Measurements from ENCODE around the gene ACOX3.
A peak's percentile ranks its signal among the peaks of the same experiment; 100 is the strongest.
"Not testable (repeated sequence)": the region's sequence is repeated elsewhere in the genome, so short reads cannot be mapped to it uniquely, and the experiment has no call there.

The ACOX3 gene

DNA sequence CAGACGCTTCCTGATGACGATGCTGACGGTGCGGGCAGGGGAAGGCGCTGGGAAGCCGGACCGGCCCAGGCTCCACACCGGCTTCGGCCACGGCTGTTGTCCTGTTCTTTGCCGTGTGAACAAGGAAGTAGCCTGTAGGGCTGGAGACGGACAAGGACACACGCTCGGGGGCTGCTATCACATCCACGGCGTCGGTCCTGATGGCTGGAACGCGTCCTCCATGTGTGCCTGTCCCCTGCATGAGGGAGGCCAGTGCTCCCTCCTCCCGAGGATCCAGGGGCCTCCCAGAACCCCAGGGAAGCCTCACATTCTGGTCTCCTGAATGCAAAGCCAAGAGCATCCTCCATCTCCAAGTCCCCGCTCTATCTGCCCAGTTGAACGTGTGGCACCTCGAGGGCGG is 53.8 kb downstream of the ACOX3 start:
- DNase-seq (ENCODE audit: low read depth): no peak

- DNase-seq (ENCODE audit: low read depth): not testable (repeated sequence)
Measured at GRCh38 chr4:8386131-8386530, 54.4 kb downstream of the ACOX3 start.

DNA sequence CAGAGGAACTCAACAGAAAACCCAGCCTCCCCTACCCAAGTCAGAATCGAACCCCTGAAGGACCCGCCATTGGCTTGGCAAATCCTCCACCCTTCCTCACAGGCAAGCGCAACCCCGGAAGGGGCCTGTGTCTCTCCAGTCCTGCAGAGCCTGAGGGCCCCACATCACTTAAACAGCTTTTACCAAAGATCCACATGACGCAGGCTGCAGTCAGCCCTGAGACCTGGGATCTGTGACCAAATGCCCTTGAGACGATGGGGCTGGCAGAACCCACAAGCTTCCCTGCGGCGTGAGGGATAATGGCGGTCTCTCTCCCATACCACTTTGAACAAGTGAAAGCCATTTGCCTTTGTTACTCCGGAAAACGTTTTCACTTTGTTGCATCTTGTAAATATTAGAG is 54.9 kb downstream of the ACOX3 start:
- no peak for DNase-seq (ENCODE audit: low read depth)

DNA sequence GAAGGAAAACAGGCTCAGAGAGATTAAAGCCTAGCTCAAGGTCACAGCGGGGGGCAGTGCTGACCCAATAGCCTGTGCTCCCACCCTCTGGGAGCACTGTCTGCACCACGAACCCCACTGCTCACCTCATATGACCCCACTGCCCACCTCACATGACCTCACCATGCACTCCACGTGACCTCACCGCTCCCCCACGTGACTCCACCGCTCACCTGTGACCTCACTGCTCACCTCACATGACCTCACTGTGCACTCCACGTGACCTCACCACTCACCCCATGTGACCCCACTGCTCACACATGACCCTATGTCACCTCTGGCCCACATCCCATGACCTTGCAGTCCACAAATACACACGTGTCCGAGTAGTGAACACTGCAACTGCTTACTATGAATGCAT is 55.4 kb downstream of the ACOX3 start:
- no peak for DNase-seq (ENCODE audit: low read depth)

DNA sequence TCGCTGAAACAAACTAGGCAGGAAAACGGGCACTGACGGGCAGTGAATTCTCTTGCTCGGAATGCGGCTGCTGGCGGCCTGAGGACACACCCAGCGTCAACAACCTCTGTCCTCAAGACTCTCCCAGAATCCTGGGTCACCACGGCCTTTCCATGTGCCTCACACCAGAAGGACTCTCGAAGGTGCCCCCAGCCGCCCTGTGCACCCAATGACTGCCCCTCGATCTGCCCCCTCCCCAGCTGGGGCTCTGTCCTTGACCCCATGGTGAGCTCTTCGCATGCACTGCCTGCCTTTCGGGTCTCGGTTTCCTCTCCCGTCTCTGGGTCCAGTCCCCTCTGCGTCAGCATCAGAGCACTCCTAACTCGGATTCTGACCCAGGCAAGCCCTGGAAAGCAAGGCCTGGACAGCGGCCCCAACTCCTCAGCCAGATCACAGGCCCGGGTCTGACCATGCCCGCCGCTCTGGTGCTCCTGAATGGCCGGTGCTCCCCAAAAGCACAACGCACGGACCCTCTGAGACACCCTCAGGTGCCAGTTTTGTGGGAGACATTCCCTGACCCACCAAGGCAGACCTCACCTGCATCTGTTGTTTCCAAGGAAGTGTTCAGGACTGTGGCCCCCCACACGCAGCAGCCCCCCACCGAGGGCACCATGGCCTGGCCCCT is 56.0 kb downstream of the ACOX3 start:
- DNase-seq (ENCODE audit: low read depth): no peak

DNA sequence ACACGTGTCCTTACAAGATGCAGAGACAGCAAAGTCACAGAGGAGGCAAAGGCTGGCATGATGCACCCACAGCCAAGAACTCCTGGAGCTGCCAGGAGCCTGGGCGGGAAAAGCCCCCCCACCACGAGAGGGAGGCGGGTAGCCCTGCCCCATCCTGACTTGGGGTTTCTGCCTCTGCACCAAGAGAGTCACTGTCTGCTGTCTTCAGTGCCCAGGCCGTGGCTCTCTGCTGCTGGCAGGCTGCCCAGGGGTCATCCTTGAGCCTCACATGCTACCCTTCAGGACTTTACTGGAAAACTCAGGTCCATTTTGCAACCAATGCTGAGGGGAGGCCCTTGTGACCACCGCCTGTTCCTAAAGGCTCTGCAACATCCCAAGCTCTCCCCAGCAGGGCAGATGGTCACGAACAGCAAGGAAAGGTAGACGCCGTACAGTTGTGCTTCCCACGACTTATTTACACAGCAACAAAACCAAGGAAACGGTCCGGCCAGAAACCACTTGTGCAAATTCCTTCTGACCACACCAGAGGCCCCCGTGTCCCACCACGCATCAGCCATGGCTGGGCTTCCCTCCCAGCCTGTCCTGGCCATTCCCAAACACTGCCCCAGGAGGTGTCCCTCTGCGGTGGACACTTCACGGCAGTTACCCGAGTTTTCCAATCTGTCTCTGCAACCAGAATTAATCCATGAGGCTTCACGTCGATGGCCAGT is 56.9 kb downstream of the ACOX3 start:
- DNase-seq (ENCODE audit: low read depth): peak; percentile 18

DNA sequence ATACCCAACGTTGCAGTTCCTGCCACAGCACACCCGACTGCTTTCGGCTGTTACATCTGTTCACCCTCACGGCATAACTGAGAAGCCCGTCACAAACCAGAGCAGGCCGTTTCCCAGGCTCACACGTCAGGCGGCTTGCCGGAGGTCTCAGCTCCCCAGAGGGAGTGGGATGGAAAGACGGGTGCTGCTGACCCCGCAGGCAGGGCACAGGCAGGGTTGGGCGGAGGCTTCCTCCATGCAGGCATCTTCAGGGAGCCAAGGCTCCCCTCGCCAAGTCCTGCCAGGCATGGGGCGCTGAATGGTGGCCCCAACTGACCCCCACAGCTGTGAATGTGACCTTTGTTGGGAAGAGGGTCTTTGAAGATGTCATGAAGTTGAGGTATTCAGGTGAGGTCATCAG is 57.5 kb downstream of the ACOX3 start:
- no peak for DNase-seq (ENCODE audit: low read depth)

DNA sequence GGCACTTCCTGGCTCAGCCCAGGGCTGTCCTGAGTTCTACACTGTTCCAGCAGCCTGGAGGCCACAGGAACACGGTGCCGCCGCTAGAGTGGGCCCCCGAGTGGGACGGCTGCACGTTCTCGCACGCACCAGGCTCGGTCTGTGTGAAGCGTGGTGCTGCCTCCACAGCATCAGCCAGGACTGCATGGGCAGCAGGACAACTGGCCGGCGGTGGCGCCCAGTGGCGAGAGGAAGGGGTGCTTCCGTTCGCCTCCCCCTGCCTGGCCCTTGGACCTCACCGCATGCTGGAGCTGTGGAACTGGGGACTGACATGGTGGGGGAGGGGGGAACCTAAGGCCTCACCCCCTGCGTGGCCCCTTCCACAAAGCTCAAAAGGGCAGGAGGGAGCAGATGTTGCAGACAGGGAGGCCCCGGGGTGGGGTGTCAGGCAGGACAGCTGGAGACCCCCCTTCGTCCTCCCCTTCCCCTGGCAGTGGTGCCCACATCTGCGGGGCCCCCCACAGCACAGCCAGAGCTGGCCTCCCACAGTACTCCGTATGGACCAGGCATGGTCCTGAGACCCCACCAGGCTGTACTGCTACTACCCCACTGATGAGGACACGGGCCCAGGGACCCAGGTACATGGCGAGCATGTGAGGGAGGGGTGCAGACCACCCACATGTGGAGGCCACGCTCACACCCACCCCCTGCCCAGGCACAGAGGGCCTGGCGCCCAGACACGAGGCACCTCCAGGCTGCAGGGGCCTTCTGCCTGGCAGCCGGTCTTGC is 58.5 kb downstream of the ACOX3 start:
- DNase-seq (ENCODE audit: low read depth): no peak

- DNase-seq (ENCODE audit: low read depth): no peak
Measured at GRCh38 chr4:8380511-8381415, 59.8 kb downstream of the ACOX3 start.

- DNase-seq (ENCODE audit: low read depth): no peak
Measured at GRCh38 chr4:8379771-8380170, 60.8 kb downstream of the ACOX3 start.

DNA sequence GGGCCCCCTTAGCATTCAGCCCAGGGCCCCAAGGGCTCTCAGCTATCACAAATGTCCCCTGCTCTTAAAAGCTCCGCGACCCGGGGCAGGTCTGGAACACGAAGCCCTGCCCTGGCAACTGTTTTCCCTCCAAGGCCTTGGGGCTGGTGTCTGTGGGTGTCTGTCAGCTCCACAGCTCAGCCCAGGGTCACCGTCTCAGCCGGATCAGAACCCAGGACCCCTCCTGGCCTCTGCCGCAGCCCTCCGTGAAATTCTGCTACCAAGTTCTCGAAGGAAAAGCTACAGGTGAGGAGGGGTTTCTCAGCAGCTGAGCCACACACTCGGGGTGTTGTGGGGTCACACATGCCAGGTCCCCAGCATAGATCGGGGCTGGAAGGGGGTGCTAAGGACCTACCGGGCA is 61.2 kb downstream of the ACOX3 start:
- no peak for DNase-seq (ENCODE audit: low read depth)

DNA sequence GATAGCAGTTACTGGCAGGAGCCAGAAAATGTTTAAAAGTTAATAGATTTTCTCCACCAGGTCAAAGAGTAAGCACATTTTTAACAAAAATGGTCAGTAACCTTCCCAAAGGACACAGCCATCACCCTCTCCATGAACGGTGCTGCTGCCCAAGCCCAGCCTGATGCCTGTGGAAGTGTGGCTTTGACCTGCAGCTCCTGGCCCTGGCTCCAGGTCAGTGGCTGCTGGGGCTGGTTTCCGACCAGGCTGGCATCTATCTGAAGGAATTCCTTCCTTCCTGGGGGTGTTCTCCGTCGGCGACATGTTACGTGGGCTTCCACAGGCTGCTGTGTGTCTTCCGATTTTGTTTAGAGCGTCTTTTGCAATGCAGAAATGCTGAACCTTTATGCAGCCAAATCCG is 61.7 kb downstream of the ACOX3 start:
- DNase-seq (ENCODE audit: low read depth): no peak

- DNase-seq (ENCODE audit: low read depth): no peak
Measured at GRCh38 chr4:8378101-8378724, 62.3 kb downstream of the ACOX3 start.

- no peak for DNase-seq (ENCODE audit: low read depth)
Measured at GRCh38 chr4:8377103-8378075, 63.1 kb downstream of the ACOX3 start.

GRCh38 chr4:8376361-8377102 is 64.0 kb downstream of the ACOX3 start:
- DNase-seq (ENCODE audit: low read depth): no peak

DNA sequence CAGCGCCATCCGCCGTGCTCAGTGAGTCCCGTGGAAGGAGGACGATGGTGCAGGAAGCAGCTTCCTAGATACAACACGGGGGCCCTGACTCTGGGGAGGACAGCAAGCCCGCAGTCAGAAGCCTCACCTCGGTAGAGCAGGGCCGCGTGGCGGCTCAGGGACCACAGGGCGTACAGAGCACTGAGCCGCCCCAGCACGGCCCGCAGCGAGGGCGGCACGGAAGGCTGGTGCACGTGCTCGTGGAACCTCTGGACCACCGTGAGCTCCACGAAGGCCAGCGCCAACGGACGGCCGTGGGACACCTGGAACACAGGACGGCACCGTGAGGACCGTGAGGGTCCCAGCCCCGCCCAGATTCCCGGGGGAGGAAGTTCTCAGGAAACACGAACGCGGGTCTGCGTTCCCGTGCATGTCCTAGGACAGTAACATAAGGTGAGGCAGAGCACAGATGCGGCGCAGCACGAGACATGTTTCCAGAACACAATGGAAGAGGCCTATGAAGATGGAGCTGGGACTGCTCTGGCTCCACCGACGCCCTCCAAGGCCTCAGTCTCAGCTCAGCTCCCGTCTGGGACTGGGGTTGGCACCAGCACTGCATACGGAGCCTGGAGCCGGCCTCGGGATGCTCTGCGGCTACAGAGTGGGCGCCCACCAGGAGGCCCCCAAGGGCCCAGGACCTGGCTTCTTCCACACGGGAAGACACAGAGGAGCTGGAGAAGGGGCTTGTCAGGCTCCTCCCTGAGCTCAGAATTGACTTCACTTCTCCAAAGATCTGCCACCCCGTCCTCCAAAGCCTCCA is 65.5 kb downstream of the ACOX3 start:
- DNase-seq (ENCODE audit: low read depth): no peak

DNA sequence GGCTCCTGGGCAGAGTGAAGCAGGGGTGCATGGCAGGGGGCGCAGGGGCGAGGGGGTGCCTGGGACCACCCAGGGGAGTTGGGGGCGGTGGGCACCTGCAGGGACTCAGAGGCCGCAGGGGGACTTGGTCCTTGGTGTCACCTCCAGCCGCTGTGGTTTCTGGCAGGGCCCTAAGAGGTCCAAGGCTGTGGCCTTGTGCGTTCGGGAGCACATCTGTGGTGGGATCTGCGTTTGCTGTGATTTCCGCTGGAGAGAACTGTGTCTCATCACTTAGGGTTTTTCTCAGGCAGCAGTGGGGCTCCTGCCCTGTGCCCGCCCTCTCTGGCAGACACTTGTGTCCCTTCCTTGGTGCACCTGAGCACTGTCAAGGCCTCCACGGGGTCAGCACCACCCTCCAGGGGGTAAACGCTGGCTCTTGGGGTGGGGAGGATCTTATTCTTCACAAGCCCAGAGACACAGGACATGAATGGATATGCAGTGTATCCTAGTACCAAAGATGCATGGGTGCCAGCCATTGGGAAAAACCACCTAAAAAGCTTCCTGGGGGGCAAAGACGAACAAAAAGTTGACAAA is 66.5 kb downstream of the ACOX3 start:
- DNase-seq (ENCODE audit: low read depth): no peak

DNA sequence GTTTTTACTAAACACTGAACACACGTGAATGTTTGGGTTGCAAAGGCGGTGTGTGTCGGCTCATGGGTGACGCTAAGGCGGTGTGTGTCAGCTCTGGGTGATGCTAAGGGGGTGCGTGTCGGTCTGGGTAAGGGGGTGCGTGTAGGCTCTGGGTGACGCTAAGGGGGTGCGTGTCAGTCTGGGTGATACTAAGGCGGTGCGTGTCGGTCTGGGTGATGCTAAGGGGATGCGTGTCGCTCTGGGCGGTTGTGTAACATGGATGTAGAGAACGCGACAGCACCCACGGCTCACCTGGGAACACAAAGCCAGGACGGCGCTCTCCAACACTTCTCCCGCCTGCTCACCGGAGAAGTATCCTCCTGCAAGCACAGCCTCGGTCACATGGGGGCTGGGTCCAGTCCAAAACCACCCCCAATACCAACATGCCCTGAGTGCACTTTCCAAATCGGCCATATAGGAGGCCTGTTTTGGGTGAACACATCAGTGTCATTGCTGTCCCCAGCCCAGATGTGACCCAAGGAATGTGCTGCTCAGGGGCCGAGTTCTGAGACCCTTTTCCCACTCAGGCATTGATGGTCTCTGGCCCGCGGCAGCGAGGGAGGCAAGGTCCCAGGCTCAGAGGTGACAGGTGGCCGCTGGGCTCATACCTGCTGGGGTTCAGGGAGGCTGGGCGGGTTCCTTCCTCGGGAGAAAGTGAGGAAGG is 67.1 kb downstream of the ACOX3 start:
- no peak for DNase-seq (ENCODE audit: low read depth)
